GM18508 (cell line): ENCODE results near the gene CFTR.
A peak's percentile ranks its signal among the peaks of the same experiment; 100 is the strongest.
"Not testable (repeated sequence)": the region's sequence is repeated elsewhere in the genome, so short reads cannot be mapped to it uniquely, and the experiment has no call there.

Source experiments
- ATAC-seq: cut with Tn5 transposase; IDR thresholded peaks from one replicate; pipeline ENCODE4 v1.9.1; 2021; ENCODE audit warnings: moderate number of reproducible peaks; ENCODE audit not compliant: insufficient read depth, unreplicated experiment

CFTR gene

DNA sequence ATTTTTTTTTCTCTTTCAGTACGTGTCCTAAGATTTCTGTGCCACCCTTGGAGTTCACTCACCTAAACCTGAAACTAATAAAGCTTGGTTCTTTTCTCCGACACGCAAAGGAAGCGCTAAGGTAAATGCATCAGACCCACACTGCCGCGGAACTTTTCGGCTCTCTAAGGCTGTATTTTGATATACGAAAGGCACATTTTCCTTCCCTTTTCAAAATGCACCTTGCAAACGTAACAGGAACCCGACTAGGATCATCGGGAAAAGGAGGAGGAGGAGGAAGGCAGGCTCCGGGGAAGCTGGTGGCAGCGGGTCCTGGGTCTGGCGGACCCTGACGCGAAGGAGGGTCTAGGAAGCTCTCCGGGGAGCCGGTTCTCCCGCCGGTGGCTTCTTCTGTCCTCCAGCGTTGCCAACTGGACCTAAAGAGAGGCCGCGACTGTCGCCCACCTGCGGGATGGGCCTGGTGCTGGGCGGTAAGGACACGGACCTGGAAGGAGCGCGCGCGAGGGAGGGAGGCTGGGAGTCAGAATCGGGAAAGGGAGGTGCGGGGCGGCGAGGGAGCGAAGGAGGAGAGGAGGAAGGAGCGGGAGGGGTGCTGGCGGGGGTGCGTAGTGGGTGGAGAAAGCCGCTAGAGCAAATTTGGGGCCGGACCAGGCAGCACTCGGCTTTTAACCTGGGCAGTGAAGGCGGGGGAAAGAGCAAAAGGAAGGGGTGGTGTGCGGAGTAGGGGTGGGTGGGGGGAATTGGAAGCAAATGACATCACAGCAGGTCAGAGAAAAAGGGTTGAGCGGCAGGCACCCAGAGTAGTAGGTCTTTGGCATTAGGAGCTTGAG lies at the start of gene CFTR:
CFTR (plus strand) TSS at position 801 of the 830 bp plus-strand sequence. CDS start 70 bp downstream, outside the sequence.
- no peak for ATAC-seq

DNA sequence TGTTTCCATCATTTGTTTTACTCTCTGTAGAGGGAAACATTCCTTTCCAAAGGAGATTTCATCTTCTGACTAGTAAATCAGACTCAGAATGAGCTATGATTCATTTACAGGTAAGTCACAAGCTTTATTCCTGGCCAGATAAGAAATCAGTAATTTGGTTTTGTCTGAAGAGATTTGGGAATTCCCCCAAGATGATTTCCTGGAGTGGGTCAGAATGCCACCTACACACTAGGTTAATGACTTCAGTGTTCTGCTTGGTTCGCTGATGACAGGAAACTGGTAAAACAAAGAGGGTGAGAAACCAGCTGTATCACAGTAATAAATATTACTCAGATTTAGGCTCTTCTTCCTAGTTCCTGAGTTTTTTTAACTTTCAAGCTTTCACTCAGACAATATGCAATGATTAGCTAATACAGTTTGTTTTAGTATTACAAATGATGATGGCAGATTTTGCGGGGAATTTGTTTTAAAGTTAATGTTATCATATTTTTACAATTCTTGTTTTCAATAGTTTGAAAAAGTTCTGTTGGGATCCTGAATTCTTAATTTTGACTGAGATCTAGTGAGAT lies 44.3 kb upstream of the CFTR start:
- ATAC-seq = peak; percentile 98

DNA sequence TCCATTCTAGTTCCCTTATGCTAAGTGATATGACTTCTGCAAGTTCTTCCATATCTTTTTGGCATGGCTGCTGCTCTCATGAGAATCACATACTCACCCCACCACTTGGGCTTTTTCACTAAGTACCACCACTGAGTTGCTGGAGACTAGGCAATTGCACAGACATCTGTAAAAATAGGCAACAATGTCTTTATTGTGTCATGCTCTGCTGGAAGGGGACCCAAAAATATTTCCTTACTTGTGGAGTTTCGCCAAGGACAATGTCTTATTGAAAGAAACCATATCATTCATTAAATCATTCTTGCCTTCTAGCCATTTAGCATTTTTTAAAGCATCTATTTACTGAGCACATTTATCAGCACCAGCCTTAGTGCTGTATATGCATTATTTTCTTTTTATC lies 35.2 kb upstream of the CFTR start:
- no peak for ATAC-seq

DNA sequence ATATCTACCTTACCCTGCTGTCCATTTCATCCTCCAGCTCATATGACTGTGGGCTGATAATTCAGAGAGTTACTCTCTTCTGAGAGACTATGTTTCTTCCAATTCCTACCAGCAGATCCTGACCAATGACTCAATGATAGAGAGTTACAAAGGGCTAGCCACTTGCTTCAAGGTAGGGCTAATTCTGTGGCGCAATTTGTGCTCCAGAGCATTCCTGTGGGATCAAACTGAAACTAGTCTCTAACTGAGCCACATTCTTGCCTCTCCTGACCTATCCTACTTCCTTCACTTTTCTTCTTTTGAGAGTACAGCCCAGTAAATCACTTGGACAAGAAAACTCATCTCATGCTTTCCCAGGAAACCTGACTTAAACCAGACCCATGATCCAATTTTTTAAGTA lies 34.6 kb upstream of the CFTR start:
- no peak for ATAC-seq

DNA sequence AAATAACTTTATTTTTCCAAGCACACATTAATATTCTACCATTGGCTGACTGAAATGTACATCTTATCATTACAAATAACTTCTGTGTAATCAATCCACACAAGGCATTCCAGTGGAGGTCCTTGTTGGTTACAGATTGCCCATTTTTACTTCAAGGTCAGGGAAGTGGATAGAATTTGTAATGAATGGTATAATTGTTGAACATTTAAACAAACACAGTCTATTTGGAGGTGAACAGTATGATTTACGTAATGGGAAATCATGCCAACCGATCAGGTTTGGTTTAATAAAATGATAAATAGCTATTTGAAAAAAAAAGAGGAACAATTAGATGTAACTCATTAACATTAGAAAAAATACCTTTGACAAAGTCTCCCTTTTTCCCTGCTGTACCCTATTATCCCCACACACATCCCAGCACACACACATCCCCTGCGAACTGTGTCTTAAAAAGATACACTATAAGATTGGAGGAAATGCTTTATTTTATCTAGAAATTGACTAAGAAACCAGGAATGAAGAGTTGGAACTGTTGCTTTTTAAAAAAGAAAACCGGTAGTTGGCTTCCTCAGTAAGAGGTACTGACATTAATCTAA lies 33.5 kb upstream of the CFTR start:
- no peak for ATAC-seq

DNA sequence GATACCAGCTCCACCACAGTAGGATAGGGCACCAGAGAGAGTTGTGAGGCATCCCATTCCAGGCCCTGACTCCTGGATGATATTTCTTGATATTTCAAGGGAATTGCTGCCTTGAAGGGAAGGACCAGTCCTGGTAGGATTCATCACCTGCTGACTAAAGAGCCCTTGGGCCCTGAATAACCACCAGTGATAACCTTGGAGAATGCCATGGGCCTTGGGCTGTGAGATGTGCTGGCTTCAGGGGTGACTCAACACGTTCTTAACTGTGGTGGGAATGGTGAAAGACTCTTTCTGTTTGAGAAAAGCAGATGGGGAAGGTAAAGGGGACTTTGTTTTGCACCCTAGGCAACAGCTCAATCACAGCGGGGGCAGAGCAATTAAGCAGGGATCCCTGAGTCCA lies 31.2 kb upstream of the CFTR start:
- ATAC-seq = no peak

DNA sequence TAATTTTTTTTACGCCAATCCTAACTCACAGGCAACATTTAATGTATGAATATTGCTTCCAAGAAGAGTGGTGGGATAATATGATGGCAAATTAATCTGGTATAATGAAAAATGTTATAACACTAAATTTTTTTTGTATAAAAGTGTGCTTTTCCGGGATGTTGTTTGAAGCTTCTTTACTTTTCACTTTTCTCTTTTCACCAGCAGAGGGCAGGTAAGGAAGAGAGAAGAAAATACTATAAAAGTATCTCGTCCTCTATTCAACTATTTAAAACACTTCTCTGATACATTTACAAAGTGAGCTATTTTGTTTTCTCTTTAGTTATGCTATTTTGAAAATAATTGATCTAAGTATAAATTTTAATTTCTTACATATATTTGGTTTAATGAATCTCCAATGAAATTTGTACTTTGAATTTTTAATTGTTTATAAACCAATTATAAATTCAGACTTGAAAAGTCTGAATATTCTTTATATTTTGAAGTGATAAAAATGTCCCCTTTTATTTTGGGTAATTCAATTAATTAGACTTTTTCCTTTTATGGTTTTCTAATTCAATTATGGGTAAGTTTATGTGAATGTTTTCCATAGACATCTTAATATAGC lies 20.7 kb upstream of the CFTR start:
- ATAC-seq = no peak

DNA sequence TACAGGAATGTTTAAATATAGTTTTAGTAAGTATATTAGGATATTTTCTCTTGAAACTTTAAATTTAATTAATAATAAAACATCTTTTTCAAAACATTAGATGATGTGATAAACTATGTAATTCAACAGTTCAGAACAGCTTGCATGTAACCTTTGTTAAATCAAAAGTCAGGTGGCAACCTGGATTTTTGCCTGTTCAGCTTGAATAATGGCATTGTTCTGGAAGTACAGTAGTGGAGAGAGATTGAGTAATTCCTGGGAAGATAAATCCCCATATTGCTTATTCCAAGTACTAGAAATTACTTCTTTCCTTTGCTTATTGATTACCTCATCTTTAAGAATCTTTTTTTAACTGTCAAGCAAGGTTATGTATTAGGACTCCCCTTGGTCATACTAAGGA lies 20.1 kb upstream of the CFTR start:
- ATAC-seq = no peak

DNA sequence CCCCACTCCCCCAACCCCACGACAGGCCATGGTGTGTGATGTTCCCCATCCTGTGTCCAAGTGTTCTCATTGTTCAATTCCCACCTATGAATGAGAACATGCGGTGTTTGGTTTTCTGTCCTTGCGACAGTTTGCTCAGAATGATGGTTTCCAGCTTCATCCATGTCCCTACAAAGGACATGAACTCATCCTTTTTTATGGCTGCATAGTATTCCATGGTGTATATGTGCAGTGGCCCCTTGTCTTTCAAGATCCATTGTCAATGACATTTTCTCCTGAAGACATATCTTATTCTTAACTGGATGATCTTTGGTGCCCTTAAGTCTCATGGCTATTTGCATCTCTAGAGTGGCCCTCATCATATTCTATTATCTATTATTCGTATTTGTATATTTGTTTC lies 19.0 kb upstream of the CFTR start:
- not testable (repeated sequence) for ATAC-seq

DNA sequence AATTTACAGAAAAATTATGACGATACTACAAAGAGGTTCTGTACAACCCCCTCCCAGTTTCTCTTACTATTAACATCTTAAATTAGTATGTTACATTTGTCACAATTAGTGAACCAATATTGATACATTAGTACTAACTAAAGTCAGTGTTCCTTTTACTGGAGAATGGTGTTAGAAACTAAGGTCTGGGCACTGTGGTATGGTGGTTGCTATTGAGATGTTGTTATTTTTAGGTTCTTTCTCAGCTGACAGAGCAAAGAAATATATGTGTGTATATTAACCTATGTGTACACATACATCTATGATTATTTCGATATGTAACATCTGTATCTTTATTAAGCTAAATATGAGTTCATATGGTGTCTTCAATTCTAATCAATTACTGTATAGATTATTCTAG lies 11.7 kb upstream of the CFTR start:
- no peak for ATAC-seq

DNA sequence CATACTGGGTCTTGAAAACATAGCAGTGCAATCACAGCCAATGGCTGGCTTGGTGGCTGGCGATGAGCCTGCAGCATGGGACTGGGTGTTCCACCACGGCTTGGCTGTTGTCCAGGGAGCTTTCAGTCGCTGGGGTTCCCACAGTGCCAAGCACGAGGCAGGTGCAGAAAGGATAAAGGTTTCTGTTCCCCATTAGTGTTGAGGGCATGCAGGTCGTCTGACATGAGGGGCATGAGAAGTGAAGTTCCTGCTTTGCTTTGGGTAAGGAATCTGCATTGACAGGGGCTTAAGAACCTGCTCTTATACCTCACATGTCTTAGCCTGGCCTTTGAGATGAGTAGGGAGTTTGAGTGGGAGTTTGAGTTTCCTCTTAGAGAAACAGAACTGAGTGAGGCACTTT lies 9.0 kb upstream of the CFTR start:
- no peak for ATAC-seq

DNA sequence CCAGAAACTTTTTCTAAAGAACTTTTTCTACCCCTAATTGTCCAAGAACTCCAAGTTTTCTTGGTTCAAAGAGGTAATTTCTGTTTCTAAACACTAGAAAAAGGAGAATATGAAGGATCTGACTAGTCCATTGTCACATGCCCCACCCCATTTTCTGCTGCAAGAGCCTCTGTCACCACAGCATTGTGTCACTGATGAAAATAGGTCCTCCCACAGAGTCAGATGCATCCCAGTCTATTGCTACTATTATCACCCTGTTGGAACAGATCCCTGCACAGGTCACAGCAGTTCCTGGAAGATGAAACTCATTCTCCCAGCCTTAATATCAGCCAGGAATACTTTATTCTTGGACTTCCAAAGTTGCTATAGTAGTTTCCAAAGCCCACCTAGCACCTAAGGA lies 7.5 kb upstream of the CFTR start:
- ATAC-seq = no peak

DNA sequence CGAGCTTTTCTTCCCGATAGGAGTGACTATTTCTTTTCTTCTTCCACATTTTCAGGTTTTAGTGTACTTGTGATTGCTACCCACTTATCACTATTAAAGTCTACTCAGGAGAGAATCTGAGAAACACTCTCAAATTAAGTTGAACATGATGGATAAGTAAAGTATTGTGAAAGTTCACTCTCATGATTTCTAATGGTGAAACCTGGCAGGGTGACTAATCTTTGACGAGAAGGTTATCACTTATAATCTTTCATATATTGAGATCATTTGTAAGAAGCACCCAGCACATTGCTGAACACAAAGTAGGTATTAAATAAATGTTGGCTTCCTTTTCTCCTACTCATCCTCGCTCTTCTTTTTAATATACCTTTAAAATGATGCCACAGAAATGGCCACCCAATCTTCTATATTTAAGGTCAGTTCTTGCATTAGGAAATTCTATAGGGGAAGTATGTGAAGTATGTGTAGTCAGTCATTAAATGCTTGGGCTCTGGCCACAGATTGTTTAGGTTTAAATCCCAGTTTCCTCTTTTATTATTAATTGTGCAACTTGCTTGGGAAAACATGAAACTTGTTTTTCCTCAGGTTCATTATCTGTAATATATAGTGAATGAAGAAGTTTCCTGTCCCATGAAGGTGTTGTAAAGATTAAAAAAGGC lies 3.1 kb upstream of the CFTR start:
- ATAC-seq = no peak

DNA sequence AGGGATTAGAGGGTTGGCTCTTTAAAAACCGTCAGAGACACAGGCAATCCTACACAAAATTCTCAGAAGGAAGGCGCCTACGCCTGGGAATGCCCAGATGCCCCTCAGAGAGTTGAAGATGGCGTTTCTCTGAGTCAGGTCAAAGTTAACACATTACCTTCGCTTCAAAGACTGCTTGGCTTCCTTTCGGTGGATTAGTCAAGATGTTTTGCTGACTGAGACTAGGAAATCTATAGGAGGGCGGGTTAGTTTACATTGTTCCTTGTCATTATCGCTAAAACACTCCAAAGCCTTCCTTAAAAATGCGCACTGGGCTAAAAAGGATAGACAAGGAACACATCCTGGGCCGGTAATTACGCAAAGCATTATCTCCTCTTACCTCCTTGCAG lies 995 bp upstream of the CFTR start:
- no peak for ATAC-seq

DNA sequence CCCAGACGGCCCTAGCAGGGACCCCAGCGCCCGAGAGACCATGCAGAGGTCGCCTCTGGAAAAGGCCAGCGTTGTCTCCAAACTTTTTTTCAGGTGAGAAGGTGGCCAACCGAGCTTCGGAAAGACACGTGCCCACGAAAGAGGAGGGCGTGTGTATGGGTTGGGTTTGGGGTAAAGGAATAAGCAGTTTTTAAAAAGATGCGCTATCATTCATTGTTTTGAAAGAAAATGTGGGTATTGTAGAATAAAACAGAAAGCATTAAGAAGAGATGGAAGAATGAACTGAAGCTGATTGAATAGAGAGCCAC lies 184 bp downstream of the CFTR start:
- ATAC-seq = no peak

DNA sequence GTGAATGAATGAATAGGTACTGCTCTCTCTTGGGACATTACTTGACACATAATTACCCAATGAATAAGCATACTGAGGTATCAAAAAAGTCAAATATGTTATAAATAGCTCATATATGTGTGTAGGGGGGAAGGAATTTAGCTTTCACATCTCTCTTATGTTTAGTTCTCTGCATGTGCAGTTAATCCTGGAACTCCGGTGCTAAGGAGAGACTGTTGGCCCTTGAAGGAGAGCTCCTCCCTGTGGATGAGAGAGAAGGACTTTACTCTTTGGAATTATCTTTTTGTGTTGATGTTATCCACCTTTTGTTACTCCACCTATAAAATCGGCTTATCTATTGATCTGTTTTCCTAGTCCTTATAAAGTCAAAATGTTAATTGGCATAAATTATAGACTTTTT lies 1.2 kb downstream of the CFTR start:
- ATAC-seq = no peak

DNA sequence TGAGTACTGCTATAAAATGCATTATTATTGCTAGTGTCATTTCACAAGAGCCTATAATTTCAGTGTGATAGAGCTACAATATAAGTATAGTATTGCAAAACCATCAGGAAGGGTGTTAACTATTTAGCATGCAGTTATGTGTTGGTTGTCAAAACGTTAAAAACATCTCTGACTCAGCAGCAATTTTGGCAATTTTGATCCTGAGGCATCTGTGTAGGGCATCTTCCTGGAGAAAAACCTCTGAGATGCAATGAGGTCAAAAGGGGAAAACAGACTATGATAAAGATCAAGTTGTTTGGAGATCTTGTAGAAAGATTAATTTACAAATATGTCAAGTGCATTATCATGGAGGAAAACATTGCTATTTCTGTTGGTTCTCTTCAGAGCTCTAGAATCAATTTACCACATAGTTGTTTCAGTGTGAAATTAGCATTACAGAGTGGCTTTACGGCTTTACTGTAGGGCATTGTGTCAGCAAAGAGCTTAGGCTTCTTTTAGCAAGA lies 5.3 kb downstream of the CFTR start:
- ATAC-seq = no peak

DNA sequence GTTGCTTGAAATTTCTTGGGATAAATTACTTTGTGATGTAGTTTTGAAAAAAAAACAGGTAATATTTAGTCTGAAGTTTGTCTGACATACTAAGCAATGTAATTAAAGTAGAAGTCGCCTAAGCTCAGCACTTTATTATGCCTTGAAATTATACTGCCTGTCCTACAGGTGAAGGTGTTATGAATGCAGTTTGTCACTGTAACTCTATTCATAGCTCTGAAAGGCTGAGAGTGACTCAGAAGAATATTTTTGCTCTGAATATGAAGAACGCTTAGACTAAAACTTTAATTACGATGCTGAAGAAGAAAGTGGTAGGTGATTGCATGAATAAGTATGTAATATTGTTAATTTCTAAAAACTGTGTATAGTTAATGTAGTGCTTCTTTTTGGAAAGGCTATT lies 9.2 kb downstream of the CFTR start:
- no peak for ATAC-seq

DNA sequence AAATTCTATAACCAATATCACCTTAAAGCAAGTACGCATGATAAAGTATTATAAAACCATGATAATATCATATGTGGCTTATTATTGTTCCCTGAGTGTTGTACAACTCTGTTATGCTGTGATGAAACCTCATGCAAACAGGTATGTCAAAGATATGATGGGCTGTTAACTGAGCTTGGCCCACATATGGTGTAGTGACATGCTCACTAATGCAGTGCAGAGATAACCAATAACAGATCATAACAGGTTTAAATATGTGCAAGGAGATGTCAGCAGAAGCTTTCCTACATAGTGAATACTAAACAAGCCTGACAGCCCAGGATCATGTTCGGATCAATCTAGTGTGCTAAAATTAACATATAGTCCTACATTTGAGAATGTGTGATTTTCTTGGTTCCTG lies 9.6 kb downstream of the CFTR start:
- no peak for ATAC-seq

DNA sequence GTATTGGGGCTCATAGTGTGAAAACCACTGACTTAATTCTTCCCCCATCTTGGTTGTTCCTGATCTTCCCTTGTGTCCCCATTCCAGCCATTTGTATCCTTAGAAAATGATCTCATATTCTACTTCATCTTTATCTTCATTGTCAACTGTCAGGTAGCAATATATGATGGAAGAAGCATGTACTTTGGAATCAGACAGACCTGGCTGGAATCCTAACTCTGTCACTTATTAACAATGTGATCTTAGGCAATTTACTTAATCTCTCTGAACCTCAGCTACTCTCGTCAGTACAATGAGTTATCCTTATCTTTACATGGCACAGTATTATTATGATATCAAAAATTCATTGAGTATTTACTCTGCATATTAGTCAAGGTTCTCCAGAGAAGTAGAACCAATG lies 10.1 kb downstream of the CFTR start:
- ATAC-seq = no peak

DNA sequence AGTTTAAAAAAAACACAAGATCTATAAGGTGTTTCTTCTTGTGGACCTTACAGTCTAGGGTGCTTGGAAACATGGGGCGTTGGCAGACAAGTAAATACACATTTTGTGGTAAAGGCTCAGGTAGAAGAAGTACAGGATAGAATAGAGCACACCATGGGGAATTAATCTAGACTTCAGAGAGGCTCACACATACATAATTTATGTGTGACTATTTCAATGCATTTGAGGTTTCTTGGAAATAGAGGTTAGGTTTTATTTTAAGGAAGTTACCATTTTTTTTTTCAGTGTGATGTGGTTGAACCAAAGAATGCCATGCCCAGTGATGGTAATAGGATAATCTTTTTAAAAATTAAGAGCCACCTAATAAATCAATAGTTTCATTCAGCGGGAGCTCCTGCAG lies 12.8 kb downstream of the CFTR start:
- ATAC-seq = no peak
